Endodermal cell (in vitro differentiated cells): ENCODE measurements around the gene UGT1A7. TPM values are rescaled to one million over a fixed set of nuclear protein-coding genes. Genes with fewer than 3 reads are reported as not detected.

ENCODE experiments used
- DNase-seq: peaks from one replicate; pipeline ENCODE4 v3.0.0-alpha.2; 2017
- H3K27ac ChIP-seq: 2 replicates; pipeline ENCODE4 v1.5.1; 2013; ENCODE audit warnings: mild to moderate bottlenecking, low read depth, low read length, moderate library complexity
- H3K27me3 ChIP-seq: 2 replicates; pipeline ENCODE4 v1.6.1; 2013; ENCODE audit warnings: mild to moderate bottlenecking, low read length, moderate library complexity; ENCODE audit not compliant: insufficient read depth, control insufficient read depth, poor library complexity, severe bottlenecking
- H3K36me3 ChIP-seq: 2 replicates; pipeline ENCODE4 v1.7.0; 2013; ENCODE audit warnings: mild to moderate bottlenecking, low read length, moderate library complexity; ENCODE audit not compliant: control insufficient read depth, insufficient read depth
- H3K4me1 ChIP-seq: one replicate; pipeline ENCODE4 v1.7.0; 2013; ENCODE audit warnings: low read length; ENCODE audit not compliant: control insufficient read depth, insufficient read depth
- H3K4me3 ChIP-seq: 2 replicates; pipeline ENCODE4 v1.5.1; 2013; ENCODE audit warnings: mild to moderate bottlenecking, low read length, moderate library complexity
- H3K9ac ChIP-seq: 2 replicates; pipeline ENCODE4 v1.6.1; 2013; ENCODE audit warnings: mild to moderate bottlenecking, low read length, moderate library complexity; ENCODE audit not compliant: poor library complexity, severe bottlenecking; ENCODE audit errors: extremely low read depth
- H3K9me3 ChIP-seq: 2 replicates; pipeline ENCODE4 v1.6.1; 2013; ENCODE audit warnings: mild to moderate bottlenecking, low read length, moderate library complexity; ENCODE audit not compliant: control insufficient read depth
- H3K27ac Mint-ChIP-seq: 2 replicates; pipeline ENCODE4 v1.8.0; 2020; ENCODE audit warnings: mixed read lengths
- H3K27me3 Mint-ChIP-seq: 2 replicates; pipeline ENCODE4 v1.8.0; 2021; ENCODE audit warnings: mild to moderate bottlenecking, mixed read lengths; ENCODE audit not compliant: insufficient read depth
- H3K36me3 Mint-ChIP-seq: 2 replicates; pipeline ENCODE4 v1.8.0; 2020; ENCODE audit warnings: low read depth, mixed read lengths
- H3K4me1 Mint-ChIP-seq: 2 replicates; pipeline ENCODE4 v1.8.0; 2020; ENCODE audit warnings: mixed read lengths
- H3K4me3 Mint-ChIP-seq: 2 replicates; pipeline ENCODE4 v1.8.0; 2020; ENCODE audit warnings: mild to moderate bottlenecking, moderate library complexity, mixed read lengths
- H3K9me3 Mint-ChIP-seq: 2 replicates; pipeline ENCODE4 v1.8.0; 2020; ENCODE audit warnings: mild to moderate bottlenecking, mixed read lengths
- WGBS, 2 experiments: methylation state at CpG; one replicate each; pipeline versions ENCODE4 v1.1.5 to v1.1.7; 2013; ENCODE audit warnings: missing lambda C conversion rate in 2 of 2, mixed read lengths in 1 of 2; ENCODE audit not compliant: insufficient coverage in 1 of 2, insufficient read length in 1 of 2; 5-methylcytosine and 5-hydroxymethylcytosine counted together
- total RNA-seq, 2 donors: library from RNA; stranded (reverse); fragmentation: NEBNext Ultra II Directional in 1 of 2; extraction: Animal tissue kit (Norgen Biotek cat#: 25700) in 1 of 2; gene quantifications; 2 replicates in 1 of 2; 3 replicates in 1 of 2; pipeline ENCODE4 v1.2.1, GENCODE V29; 2021
- TF ChIP-seq, protein P1 (sequence below): fragments of 200-600 bp; sonication (generic); conservative IDR thresholded peaks from 2 replicates; pipeline ENCODE4 v1.5.0; 2021; ENCODE audit warnings: antibody characterized with exemption, mild to moderate bottlenecking

The UGT1A7 gene
- total RNA-seq, 2 donors from 2014 or later: not detected

DNA sequence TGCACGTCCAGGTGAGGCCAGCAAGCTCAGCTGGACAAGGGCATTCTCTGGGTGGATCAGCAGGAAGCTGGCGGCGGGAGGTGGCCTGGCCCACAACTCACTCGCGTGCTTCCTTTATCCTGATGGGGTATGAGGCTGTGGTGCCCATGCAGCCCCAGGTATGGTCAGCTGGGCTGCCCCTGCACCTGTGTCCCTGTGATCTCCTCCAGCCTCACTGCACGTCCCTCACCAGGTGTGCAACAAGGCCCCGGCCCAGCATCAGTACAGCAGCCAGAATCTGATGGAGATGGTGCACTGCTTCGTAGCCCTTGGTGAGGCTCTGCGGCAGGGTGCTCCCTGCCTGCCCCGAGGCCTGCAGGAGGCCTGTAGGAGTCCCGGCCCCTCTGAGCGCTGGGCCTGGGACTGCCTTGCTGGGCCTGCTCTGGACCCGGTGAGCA lies 114.1 kb downstream of the UGT1A7 start:
- Mint-ChIP-seq H3K4me3 (no peak overlapping the region), H3K4me1 (no peaks in the 10 kb centered on the region), H3K36me3 (no peaks in the 10 kb centered on the region), H3K9me3 (peaks cover 3% of the 10 kb centered on the region), H3K27me3 (peaks cover 2% of the 10 kb centered on the region), H3K27ac (no peak overlapping the region)
- Histone ChIP-seq H3K4me1 (no peaks in the 10 kb centered on the region), H3K27me3 (no peaks in the 10 kb centered on the region), H3K9ac (no peak overlapping the region), H3K27ac (no peak overlapping the region), H3K9me3 (no peaks in the 10 kb centered on the region), H3K36me3 (no peaks in the 10 kb centered on the region), H3K4me3 (no peak overlapping the region)
- DNase-seq: peak; percentile 28
- TF ChIP-seq, protein P1, sequence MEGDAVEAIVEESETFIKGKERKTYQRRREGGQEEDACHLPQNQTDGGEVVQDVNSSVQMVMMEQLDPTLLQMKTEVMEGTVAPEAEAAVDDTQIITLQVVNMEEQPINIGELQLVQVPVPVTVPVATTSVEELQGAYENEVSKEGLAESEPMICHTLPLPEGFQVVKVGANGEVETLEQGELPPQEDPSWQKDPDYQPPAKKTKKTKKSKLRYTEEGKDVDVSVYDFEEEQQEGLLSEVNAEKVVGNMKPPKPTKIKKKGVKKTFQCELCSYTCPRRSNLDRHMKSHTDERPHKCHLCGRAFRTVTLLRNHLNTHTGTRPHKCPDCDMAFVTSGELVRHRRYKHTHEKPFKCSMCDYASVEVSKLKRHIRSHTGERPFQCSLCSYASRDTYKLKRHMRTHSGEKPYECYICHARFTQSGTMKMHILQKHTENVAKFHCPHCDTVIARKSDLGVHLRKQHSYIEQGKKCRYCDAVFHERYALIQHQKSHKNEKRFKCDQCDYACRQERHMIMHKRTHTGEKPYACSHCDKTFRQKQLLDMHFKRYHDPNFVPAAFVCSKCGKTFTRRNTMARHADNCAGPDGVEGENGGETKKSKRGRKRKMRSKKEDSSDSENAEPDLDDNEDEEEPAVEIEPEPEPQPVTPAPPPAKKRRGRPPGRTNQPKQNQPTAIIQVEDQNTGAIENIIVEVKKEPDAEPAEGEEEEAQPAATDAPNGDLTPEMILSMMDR: no peak
- WGBS, 2 experiments: 92 to 93% methylated on average over 9 to 13 of the region's 13 CpGs

DNA sequence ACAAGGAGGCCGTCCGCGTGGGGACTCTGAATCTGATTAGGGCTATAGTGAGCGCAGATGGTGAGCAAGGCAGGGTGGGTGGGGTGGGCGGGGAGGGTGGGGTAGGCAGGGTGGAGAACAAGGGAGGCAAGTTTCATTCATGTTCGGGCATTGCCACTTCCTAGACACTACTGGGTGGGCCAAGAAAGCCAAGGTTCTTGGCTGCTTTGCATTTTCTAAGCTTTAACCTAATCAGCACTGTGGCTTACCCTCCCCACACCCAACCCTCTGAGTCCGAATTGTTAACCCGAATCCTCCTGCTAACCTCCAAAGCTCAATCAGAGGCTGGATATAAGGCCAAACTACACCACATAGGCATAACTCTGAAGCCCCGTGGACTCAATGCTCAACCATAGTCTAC lies 114.6 kb downstream of the UGT1A7 start:
- Histone ChIP-seq H3K27ac (no peak overlapping the region), H3K4me3 (no peak overlapping the region), H3K9me3 (no peaks in the 10 kb centered on the region), H3K4me1 (no peaks in the 10 kb centered on the region), H3K27me3 (no peaks in the 10 kb centered on the region), H3K9ac (no peak overlapping the region), H3K36me3 (no peaks in the 10 kb centered on the region)
- TF ChIP-seq, protein P1: no peak
- DNase-seq: peak; percentile 15
- Mint-ChIP-seq H3K27me3 (peaks cover 2% of the 10 kb centered on the region), H3K36me3 (no peaks in the 10 kb centered on the region), H3K27ac (no peak overlapping the region), H3K9me3 (peaks cover 3% of the 10 kb centered on the region), H3K4me1 (no peaks in the 10 kb centered on the region), H3K4me3 (no peak overlapping the region)
- WGBS, 2 experiments: 95 to 100% methylated on average over 3 to 9 of the region's 9 CpGs

DNA sequence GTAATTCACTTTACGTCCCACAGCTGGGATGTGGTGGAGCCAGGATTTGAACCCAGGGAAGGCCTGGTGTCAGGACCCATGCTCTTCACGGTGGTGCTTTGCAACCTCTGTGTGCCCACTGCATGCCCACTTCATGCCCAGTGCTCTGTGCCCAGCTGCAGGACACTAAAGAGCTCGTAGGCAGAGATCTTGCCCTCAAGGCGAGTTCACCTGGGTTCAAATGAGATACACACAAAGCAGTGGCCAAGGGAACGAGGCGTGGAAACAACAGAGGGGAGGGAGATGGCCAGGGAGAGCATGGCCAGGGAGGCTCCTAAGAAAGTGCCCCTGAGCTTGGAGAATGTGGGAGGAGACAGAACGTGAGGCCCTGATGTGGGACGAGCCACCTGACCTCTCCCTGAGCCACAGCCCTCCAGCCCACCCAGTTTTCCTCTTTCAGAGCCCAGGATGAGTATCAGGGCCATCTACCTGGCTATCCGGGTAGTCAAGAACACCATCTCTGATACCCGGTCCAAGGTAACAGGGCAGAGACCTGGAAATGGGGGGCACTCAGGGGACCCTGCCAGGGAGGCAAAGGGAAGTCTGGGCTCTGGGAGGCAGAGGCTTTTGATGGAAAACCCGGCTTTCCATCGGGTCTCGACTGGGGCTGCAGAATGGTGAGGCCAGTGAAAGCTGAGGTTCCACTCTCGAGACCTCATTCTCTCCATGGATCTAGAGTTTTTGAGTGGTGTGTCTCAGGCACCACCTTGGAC lies 116.8 kb downstream of the UGT1A7 start:
- Mint-ChIP-seq H3K36me3 (no peaks in the 10 kb centered on the region), H3K9me3 (peaks cover 3% of the 10 kb centered on the region), H3K27ac (no peak overlapping the region), H3K4me3 (no peak overlapping the region), H3K4me1 (no peaks in the 10 kb centered on the region), H3K27me3 (peaks cover 11% of the 10 kb centered on the region)
- H3K4me1 ChIP-seq: no peaks in the 10 kb centered on the region
- TF ChIP-seq, protein P1: no peak
- peak; percentile 23 for DNase-seq
- no peaks in the 10 kb centered on the region for H3K27me3 ChIP-seq
- no peak overlapping the region for H3K27ac ChIP-seq
- no peak overlapping the region for H3K9ac ChIP-seq
- 87 to 91% methylated on average over 10 to 14 of the region's 14 CpGs for WGBS, 2 experiments
- no peak overlapping the region for H3K4me3 ChIP-seq
- H3K36me3 ChIP-seq: no peaks in the 10 kb centered on the region
- no peaks in the 10 kb centered on the region for H3K9me3 ChIP-seq
